GM21619 (cell line): ENCODE results near the gene RXFP1.
"Not testable (repeated sequence)": the region's sequence is repeated elsewhere in the genome, so short reads cannot be mapped to it uniquely, and the experiment has no call there.

ENCODE experiments used
- ATAC-seq: cut with Tn5 transposase; IDR thresholded peaks from one replicate; pipeline ENCODE4 v1.9.1; 2021; ENCODE audit not compliant: unreplicated experiment

RXFP1 gene

DNA sequence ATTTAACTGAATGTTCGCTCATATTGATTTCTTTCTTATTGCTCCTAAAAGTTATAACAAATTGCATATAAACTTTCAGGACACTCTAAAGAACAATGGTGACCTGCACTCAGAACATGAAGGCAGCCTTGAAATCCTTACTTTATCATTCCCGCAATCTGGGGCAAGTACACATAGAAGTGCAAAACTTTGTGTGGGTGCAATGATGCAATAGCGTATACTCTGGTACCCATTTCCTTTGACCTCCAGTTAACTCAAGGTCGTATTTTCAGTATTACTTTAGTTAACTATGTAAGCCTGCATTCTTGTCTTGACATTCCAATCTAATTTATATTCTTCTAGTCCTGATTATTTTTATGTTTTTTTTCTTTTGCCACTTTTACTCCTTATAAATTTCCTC lies 85.3 kb downstream of the RXFP1 start:
- no peak for ATAC-seq

DNA sequence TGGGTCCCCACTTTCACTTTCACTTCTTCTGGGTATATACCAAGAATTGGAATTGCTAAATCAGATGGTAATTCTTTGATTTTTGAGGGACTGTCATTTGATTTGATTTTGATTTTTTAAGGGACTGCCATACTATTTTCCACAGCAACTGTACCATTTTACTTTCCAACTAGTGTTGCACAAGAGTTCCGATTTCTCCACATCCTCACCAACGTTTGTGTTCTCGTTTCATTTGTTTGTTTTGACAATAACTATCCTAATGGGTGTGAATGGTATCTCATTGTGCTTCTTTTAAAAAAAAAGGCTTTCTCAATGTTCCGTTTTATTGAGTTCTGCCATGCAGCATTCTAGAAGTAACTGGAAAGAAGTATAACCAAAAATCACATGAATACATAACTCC lies 87.4 kb downstream of the RXFP1 start:
- ATAC-seq, result no peak

DNA sequence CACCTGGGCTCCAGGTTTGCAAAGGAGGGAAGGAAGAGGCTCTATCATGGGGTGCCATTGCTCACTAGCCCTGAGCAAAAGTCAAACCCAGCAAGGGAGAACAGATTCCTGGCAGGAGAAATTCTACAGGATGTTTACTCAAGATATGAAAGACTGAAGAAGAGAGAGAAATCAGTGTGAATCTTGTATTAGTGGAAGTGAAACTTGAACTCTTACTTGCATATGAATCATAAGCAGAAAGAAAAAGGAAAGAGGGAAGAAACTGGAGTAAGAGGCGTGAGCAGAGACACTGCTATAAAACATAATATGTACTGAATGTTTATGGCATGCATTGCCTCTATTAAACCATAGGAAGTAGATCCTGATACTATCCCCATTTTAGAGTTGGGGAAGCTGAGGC lies 89.1 kb downstream of the RXFP1 start:
- peak; percentile 95 for ATAC-seq

DNA sequence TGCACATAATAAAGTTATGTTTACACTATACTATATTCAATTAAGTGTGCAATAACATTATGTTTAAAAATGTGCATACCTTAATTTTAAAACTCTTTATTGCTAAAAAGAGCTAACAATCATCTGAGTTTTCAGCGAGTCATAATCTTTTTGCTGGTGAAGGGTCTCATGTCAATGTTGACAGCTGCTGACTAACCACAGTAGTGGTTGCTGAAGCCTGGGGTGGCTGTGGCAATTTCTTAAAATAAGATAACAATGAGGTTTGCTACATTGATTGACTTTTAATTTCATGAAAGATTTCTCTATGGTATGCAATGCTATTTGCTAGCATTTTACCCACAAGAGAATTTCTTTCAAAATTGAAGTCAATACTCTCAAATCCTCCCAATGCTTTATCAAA lies 91.4 kb downstream of the RXFP1 start:
- ATAC-seq, result no peak

- no peak for ATAC-seq
These were observed 96.3 kb downstream of the RXFP1 start for GRCh38 chr4:158617956-158618355.

GRCh38 chr4:158621729-158622128 lies 100.0 kb downstream of the RXFP1 start:
- no peak for ATAC-seq

DNA sequence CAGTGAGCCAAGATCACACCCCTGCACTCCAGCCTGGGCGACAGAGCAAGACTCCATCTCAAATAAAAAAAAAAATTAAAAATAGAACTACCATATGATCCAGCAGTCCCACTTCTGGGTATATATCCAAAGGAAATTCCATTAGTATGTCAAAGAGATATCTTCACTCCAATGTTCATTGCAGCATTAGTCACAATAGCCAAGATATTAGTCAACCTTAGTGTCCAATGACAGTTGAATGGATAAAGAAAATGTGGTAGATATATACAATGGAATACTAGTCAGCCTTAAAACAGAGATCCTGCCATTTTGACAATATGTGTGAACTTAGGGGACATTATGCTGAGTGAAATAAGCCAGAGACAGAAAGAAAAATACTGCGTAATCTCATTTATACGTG lies 100.6 kb downstream of the RXFP1 start:
- no peak for ATAC-seq

- ATAC-seq, result peak; percentile 96
These were observed 103.3 kb downstream of the RXFP1 start for GRCh38 chr4:158624889-158625478.

- no peak for ATAC-seq
These were observed 103.9 kb downstream of the RXFP1 start for GRCh38 chr4:158625544-158625943.

DNA sequence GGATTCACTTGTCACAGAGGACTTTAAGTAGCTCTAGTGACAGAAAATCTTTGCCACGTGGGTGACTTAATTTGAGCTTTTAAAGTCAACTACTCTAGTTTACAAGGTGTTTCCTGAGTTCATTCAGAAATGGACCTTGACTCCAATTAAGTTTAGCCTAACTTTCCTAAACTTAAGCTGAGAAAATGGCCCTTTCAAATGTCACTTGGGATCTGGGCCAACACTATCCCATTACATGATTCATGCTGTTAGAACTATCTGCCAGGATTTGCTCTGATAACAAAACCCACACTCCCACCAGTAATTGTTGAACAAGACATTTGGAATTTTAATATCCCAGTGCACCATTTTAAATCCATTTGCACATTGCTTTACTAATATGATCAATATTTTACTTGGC lies 109.2 kb downstream of the RXFP1 start:
- ATAC-seq, result no peak

DNA sequence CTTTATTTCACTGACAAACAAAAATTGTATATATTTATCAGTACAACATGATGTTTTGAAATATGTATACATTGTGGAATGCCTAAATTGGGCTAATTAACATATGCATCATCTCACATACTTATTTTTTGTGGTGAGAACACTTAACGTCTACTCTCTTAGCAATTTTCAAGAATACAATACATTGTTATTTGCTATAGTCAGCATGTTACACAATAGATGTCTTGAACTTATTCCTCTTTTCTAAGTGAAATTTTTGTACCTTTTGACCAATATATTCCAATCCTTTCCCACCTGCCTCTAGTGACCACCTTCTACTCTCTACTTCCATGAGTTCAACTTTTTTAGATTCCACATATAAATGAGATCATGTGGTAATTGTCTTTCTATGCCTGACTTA lies 114.9 kb downstream of the RXFP1 start:
- no peak for ATAC-seq

GRCh38 chr4:158644356-158644755 lies 122.7 kb downstream of the RXFP1 start:
- ATAC-seq, result no peak

- ATAC-seq, result no peak
These were observed 123.1 kb downstream of the RXFP1 start for GRCh38 chr4:158644760-158645159.

DNA sequence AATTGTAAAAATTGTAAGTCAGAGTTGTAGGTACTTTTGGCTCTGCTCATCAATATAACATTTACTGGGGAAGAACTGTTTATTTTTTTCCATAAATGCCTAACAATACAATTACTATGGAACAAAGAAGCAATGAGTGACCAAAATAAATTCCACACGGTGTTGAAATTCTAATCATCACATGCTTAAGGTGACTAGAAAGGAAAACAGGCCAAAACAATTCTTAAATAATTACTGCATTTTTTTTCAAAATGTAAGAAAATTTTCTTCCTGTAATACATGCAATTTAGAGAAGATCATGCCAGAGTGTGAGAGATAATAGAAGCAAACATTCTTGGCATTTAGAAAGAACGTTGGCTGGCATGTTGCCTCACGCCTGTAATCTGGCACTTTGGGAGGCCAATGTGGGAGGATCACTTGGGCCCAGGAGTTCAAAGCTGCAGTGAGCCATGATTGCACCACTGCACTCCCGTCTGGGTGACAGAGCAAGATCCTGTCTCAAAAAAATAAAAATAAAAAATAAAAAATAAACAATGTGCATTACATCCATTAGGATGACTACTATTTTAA lies 127.5 kb downstream of the RXFP1 start:
- no peak for ATAC-seq

DNA sequence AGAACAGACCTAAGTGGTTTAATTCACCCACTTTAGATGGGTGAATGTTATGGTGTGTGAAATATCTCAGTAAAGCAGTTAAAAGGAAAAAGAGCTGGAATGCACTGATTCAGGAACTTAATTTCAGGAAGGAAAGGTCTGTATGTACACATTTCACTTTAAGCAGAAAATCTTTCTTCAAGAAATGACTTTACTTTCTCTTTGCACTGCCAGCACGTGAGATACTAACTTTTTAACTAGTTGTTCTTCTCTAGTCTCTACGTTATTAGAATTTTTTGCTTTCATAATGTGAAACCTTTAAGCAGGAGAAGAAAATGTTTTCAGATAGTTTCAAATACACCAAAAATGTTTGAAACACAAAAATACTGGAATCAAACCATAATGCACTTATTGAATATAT lies 131.2 kb downstream of the RXFP1 start:
- no peak for ATAC-seq

DNA sequence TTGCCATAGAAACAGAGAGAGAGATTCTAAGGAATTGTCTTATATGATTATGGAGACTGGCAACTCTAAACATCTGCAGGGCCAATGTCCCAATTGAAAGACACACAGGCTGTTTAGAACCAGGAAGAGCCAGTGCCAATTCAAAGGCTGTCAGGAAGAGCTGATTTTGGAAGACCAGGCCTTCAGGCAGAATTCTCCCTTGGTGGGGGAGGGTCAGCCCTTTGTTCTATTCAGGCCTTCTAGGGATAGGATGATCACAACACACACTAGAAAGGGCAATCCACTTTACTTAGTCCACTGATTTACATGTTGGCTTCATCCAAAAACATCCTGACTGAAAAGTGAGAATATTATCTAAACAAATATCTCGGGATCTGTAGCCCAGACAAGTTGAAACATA lies 134.8 kb downstream of the RXFP1 start:
- no peak for ATAC-seq

DNA sequence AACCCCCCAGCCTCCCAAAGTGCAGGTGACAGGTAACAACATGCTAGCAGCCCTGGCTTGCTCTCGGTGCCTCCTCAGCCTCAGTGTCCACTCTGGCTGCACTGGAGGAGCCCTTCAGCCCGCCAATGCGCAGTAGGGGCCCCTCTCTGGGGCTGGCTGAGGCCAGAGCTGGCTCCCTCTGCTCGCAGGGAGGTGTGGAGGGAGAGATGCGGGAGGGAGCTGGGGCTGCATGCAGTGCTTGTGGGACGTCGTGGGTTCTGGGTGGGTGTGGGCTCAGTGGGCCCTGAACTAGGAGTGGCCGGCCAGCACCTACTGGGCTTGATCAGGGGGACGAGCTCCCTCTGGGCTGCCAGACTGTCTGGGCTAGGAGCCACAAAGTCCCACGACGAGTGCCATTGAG lies 135.6 kb downstream of the RXFP1 start:
- no peak for ATAC-seq

- not testable (repeated sequence) for ATAC-seq
These were observed 141.6 kb downstream of the RXFP1 start for GRCh38 chr4:158663255-158663654.

DNA sequence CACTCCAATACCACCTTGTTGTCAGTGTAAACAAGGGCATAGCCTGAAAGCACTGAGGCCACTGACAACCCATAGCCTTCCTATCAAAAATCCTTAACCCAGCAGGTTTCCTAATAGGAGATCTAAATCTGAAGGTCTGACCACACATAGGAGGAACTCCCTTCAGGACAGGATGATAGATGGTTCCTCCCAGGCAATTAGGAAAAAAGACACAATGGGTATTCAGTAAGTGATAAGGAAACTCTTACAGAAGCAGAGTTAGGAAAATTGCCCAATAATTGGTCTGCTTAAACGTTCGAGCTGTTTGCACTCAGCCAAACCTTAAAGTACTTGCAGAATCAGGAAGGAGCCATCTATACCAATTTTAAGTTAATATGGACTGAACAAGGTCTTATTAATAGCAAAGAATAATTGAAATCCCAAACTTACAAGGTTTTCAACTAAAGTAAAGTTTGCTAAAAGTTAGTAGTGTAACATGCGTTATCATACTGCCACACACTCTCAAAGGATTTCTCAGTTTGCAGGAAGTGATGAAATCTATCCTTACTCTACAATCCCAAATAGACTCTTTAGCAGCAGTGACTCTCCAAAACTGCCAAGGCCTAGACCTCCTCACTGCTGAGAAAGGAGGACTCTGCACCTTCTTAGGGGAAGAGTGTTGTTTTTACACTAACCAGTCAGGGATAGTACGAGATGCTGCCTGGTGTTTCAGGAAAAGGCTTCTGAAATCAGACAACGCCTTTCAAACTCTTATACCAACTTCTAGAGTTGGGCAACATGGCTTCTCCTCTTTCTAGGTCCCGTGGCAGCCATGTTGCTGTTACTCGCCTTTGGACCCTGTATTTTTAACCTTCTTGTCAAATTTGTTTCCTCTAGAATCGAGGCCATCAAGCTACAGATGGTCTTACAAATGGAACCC lies 142.3 kb downstream of the RXFP1 start:
- not testable (repeated sequence) for ATAC-seq

DNA sequence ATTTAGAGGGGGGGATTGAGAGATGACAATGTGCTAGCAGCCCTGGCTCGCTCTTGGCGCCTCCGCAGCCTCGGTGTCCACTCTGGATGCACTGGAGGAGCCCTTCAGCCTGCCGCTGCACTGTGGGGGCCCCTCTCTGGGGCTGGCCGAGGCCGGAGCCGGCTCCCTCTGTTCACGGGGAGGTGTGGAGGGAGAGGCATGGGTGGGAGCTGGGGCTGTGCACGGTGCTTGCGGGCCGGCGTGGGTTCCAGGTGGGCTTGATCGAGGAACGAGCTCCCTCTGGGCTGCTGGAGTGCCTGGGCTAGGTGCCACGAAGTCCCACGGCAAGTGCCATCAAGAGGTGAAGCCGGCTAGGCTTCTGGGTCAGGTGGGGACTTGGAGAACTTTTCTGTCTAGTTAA lies 143.1 kb downstream of the RXFP1 start:
- no peak for ATAC-seq

- no peak for ATAC-seq
These were observed 145.2 kb downstream of the RXFP1 start for GRCh38 chr4:158666892-158667291.

- ATAC-seq, result no peak
These were observed 146.0 kb downstream of the RXFP1 start for GRCh38 chr4:158667651-158668198.
